ENCODE measurements around the gene SOX15.
"Not testable (repeated sequence)": the region's sequence is repeated elsewhere in the genome, so short reads cannot be mapped to it uniquely, and the experiment has no call there.

SOX15 gene

GRCh38 chr17:7610641-7611040 lies 20.7 kb upstream of the SOX15 start:
- DNase-seq (ENCODE audit: low spot score), result no peak

- DNase-seq (ENCODE audit: low spot score), result no peak
Observed at GRCh38 chr17:7606280-7606679, 16.4 kb upstream of the SOX15 start.

DNA sequence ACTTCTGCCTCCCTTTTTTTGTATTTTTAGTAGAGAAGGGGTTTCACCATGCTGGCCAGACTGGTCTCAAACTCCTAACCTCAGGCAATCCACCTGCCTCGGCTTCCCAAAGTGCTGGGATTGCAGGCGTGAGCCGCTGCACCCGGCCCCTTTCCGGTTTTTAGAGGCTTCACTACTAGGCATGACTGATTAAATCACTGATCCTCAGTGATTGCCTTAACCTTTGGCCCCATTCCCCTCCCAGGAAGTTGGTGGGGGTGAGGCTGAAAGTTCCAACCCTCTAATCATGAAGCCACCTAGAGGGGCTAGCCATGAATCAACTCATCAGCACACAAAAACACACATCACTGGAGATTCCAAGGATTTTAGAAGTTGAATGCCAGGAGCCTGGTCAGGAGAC lies 7.7 kb upstream of the SOX15 start:
- DNase-seq (ENCODE audit: low spot score), result not testable (repeated sequence)

- no peak for DNase-seq (ENCODE audit: low spot score)
Observed at GRCh38 chr17:7593296-7593695, 3.4 kb upstream of the SOX15 start.

GRCh38 chr17:7592422-7593021 lies 2.6 kb upstream of the SOX15 start:
- no peak for DNase-seq (ENCODE audit: low spot score)

- no peak for DNase-seq (ENCODE audit: low spot score)
Observed at GRCh38 chr17:7591596-7591995, 1.7 kb upstream of the SOX15 start.

DNA sequence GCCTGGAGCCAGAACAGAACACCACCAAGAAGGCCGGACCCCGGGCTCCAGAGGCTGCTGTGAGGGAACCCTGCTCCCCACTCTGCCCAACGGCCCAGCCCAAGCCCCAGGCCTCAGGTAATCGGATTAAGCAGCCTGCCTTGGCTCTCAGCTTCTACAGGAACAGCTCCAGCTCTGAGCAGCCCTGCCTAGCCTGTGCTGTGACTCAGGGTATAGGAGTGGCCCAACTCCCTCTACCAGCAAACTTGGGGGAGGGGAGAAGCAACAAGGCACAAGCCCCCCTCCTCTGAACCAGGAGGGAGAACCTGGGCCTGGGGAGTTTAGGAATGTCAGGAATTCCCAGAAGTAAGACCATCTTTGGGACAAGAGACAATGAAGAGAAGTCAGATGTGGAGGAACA lies 849 bp upstream of the SOX15 start:
- DNase-seq (ENCODE audit: low spot score), result no peak

DNA sequence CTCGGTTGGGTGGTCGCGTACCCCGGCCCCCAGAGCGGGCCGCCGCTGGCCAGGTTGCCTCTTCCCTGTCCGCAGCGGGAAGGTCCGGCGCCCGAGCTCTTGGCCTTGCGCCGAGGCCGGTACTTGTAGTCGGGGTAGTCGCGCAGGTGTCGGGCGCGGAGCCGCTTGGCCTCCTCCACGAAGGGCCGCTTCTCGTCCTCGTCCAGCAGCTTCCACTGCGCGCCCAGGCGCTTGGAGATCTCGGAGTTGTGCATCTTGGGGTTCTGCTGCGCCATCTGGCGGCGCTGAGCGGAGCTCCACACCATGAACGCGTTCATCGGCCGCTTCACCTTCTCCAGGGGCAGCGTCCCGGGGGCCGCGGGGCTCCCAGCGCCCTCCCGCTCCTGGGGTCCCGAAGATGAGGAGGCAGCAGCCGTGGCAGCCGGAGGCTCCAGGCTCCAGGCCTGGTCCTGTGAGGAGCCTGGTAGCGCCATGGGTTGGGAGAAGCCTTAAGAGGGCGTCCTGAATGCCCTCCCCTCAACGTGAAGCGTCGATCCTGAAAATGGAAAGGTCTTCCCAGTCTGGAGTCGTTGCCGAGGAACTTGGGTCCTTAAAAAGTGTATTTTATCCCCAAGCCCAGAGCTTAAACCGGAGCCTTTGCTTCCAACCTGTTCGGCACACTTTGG lies 558 bp downstream of the SOX15 start:
- no peak for DNase-seq (ENCODE audit: low spot score)

DNA sequence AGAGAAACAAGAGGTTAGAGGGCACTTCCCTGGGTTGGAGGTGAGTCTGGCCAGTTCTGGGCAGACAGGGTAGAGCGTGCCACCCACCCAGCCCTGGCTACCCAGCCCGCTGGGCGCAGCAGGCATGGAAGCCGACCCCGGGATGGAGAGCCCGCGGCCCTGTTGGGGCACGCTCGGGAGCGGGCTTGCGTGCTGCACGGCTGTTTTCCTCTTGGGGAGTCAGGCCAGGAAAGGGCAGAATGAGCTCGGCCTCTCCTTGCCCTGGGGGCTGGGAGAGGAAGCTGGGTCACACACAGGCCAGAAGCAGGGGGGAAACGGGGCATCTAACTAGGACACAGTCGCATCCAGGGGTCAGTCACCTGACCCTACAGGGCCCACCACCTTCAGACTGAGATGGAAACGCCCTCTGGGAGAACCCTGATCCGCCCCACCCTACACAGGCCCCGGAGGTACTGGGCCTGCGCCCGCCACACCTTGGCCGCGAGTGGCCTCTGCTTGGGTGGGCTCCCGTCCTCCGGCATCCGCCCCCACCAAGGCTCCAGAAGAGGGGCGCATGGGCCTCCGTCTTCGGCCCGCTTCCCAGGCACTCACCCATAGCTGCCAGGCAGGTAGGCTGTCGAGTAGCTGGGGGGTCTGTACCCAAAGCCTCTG lies 1.2 kb downstream of the SOX15 start:
- no peak for DNase-seq (ENCODE audit: low spot score)

DNA sequence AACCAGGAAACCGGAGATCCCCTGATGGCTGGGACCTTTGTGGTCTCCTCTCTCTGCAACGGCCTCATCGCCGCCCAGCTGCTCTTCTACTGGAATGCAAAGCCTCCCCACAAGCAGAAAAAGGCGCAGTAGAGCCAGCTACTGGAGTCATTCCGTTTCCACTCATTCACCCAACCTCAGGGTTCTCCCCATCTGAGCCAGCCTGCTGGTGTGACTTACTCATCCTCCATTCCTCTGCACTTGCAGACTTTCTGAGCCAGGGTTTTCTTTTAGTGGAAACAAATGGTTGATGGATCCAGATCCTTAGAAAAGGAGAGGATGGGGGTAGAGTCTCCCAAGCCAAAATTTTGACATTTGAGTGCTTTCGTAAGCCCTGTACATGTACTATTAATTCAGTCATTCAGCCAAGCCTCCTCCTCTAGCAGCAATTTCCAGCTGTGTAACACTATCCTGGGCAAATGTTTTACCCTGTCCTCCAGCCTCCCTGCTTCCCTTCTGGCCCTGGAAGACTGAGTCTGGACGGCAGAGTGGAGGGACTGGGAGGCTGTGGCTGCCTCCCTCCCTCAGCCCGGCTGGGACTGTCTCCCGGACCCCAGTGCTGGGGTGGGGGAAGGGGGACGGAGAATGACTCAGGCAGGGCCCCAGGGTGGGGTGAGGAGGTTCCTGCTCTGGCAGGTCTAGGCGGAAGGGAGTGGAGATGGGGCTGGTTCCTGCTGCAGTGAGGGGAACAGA lies 2.3 kb downstream of the SOX15 start:
- no peak for DNase-seq (ENCODE audit: low spot score)

DNA sequence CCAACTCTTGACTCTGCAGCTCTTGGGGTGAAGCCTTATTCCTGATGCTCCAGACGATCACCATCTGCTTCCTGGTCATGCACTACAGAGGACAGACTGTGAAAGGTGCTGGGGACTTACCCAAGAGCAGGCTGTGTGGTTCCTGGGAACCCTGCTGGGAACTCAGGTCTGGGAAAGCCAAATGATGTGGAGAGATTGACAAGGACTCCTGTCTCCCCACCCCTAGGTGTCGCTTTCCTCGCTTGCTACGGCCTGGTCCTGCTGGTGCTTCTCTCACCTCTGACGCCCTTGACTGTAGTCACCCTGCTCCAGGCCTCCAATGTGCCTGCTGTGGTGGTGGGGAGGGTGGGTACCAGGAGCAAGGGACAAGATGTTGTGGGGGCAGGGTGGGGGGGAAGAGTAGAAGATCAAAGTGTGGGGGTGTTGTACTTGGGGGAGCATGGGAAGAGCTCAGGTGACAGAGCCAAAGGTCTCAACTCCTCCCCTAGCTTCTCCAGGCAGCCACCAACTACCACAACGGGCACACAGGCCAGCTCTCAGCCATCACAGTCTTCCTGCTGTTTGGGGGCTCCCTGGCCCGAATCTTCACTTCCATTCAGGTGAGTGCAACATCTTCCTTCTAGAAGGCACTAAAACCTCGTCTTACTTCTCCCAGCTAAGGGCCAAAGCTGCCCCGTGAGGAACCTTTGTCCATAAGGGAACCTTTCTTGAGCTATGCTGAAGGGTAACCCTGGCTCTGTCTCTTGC lies 3.0 kb downstream of the SOX15 start:
- no peak for DNase-seq (ENCODE audit: low spot score)

GRCh38 chr17:7583253-7584109 lies 6.4 kb downstream of the SOX15 start, which contains the start of gene MPDU1:
MPDU1 (plus strand) TSS chr17:7583852; CDS start chr17:7583863, 11 bp downstream.
- DNase-seq (ENCODE audit: low spot score), result peak; percentile 89

- no peak for DNase-seq (ENCODE audit: low spot score)
Observed at GRCh38 chr17:7582396-7583252, 7.3 kb downstream of the SOX15 start.

DNA sequence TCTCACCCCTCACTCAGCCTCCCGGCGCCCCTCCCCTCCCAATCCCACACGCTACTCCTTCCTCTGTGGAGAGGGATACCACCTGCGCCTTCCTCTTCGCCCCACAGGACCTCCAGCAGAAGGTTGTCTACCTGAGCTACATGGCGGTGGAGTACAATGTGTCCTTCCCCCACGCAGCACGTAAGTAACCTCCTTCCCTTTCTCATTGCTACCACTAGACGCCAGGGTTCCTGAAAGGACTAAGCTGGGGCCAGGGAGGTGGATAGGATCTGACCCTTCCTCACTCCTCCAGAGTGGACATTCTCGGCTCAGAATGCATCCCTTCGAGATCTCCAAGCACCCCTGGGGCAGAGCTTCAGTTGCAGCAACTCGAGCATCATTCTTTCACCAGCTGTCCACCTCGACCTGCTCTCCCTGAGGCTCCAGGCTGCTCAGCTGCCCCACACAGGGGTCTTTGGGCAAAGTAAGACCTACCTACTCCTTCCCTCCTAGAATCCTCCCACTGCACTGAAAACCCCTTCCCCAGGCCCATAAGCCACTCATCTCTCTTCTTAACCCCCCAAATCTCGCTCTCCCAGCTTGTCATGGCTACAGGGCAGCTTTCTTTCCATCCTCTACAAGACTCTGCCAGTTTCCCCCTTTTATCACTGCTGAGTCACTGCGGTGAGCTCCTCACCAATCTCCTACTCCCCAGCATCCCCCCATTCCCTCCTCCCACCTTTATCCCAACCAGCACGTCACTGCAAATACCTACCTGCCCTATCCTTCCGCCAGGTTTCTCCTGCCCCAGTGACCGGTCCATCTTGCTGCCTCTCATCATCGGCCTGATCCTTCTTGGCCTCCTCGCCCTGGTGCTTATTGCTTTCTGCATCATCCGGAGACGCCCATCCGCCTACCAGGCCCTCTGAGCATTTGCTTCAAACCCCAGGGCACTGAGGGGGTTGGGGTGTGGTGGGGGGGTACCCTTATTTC lies 9.0 kb downstream of the SOX15 start:
- DNase-seq (ENCODE audit: low spot score), result no peak

- no peak for DNase-seq (ENCODE audit: low spot score)
Observed at GRCh38 chr17:7579834-7580603, 9.9 kb downstream of the SOX15 start.

DNA sequence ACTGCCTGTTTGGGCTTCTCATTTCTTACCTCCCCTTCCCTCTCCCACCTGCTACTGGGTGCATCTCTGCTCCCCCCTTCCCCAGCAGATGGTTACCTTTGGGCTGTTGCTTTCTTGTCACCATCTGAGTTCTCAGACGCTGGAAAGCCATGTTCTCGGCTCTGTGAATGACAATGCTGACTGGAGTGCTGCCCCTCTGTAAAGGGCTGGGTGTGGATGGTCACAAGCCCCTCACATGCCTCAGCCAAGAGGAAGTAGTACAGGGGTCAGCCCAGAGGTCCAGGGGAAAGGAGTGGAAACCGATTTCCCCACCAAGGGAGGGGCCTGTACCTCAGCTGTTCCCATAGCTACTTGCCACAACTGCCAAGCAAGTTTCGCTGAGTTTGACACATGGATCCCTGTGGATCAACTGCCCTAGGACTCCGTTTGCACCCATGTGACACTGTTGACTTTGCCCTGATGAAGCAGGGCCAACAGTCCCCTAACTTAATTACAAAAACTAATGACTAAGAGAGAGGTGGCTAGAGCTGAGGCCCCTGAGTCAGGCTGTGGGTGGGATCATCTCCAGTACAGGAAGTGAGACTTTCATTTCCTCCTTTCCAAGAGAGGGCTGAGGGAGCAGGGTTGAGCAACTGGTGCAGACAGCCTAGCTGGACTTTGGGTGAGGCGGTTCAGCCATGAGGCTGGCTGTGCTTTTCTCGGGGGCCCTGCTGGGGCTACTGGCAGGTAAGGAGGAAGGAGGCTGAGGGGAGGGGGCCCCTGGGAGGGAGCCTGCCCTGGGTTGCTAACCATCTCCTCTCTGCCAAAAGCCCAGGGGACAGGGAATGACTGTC lies 10.7 kb downstream of the SOX15 start, which contains the start of gene CD68:
Gene CD68, plus strand, starts transcription at position 638 of the 833 bp plus-strand sequence. Its CDS starts 40 bp downstream, at position 678.
- DNase-seq (ENCODE audit: low spot score), result no peak
